GM12874 (cell line): ENCODE data around the gene TMCC3.

Experiments
- CTCF ChIP-seq: IDR thresholded peaks from 2 replicates; pipeline ENCODE4 v1.5.1; 2011; ENCODE audit warnings: low read depth, mild to moderate bottlenecking, control low read depth, low read length, moderate library complexity; ENCODE audit not compliant: insufficient read depth

TMCC3 gene, protein sequence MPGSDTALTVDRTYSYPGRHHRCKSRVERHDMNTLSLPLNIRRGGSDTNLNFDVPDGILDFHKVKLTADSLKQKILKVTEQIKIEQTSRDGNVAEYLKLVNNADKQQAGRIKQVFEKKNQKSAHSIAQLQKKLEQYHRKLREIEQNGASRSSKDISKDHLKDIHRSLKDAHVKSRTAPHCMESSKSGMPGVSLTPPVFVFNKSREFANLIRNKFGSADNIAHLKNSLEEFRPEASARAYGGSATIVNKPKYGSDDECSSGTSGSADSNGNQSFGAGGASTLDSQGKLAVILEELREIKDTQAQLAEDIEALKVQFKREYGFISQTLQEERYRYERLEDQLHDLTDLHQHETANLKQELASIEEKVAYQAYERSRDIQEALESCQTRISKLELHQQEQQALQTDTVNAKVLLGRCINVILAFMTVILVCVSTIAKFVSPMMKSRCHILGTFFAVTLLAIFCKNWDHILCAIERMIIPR

GRCh38 chr12:94650143-94651056 lies at the start of gene TMCC3:
Gene TMCC3, minus strand, starts transcription at chr12:94650557. Its CDS starts 127 bp downstream, at chr12:94650430.
- no peak for TF ChIP-seq CTCF

GRCh38 chr12:94699801-94700200 lies 49.4 kb upstream of the TMCC3 start:
- no peak for TF ChIP-seq CTCF

DNA sequence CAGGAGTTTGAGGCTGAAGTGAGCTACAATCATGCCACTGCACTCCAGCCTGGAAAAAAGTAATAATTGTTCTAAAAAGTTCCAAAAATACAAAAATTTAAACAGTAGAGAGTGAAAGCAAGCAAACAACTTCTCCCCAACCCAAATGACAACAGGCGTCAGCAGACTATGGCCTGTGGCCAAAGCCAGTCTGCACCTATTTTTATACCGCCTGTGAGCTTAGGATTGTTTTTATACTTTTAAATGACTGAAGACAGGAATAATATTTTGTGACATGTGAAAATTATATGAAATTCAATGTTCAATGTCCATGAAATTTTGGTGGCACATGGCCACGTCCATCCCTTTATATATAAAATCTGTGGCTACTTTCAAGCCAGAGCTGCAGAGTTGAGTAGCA lies 48.2 kb upstream of the TMCC3 start:
- no peak for TF ChIP-seq CTCF

DNA sequence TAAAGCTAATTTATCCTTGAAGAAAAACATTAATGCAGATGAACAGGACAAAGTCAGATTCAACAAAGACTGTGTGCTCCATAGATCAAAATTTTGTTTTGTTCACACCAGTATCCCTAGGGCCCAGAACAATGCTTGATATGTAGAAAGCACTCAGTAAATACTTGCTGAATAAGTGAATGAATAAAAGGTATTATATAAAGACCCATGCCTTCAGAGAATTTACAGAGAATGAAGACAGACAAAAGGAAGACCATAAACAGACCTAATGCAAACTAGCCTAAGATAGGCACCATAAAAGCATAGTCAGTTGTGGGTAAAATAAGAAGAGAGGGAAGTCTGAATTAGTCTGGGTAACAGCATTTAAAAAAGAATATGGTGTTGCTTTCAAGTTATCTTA lies 47.3 kb upstream of the TMCC3 start:
- TF ChIP-seq CTCF, result no peak

DNA sequence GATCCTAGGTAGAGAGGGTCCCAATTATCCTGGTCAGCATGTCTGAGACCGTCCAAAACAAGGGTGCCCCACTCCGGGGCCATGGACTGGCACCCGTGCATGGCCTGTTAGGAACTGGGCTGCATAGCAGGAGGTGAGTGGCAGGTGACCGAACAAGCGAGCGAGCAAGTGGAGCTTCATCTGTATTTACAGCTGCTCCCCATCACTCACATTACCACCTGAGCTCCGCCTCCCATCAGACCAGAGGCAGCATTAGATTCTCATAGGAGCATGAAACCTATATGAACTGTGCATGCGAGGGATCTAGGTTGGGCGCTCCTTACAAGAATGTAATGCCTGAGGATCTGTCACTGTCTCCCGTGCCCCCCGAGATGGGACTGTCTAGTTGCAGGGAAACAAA lies 44.4 kb upstream of the TMCC3 start:
- no peak for TF ChIP-seq CTCF

- TF ChIP-seq CTCF, result no peak
Measured at GRCh38 chr12:94690198-94690771, 39.9 kb upstream of the TMCC3 start.

- no peak for TF ChIP-seq CTCF
Measured at GRCh38 chr12:94689646-94690036, 39.3 kb upstream of the TMCC3 start.
